Mesothelial cell of epicardium (in vitro differentiated cells): ENCODE measurements around the gene SEPTIN5. TPM values are rescaled to one million over a fixed set of nuclear protein-coding genes. Genes with fewer than 3 reads are reported as not detected.

Experiments used
- DNase-seq, 2 experiments: peaks; one replicate each; pipeline ENCODE4 v3.0.0; 2021; ENCODE audit warnings: low spot score in 2 of 2; ENCODE audit not compliant: unreplicated experiment in 2 of 2
- H3K27ac Mint-ChIP-seq: 2 replicates; pipeline ENCODE4 v1.8.0; 2021; ENCODE audit warnings: mixed read lengths
- H3K27me3 Mint-ChIP-seq: 2 replicates; pipeline ENCODE4 v1.8.0; 2021; ENCODE audit warnings: low read depth, mixed read lengths
- H3K36me3 Mint-ChIP-seq: 2 replicates; pipeline ENCODE4 v1.8.0; 2021; ENCODE audit warnings: mixed read lengths
- H3K4me1 Mint-ChIP-seq: 2 replicates; pipeline ENCODE4 v1.8.0; 2021; ENCODE audit warnings: mixed read lengths
- H3K4me3 Mint-ChIP-seq: 2 replicates; pipeline ENCODE4 v1.8.0; 2021; ENCODE audit warnings: mild to moderate bottlenecking, moderate library complexity, mixed read lengths
- H3K9me3 Mint-ChIP-seq: 2 replicates; pipeline ENCODE4 v1.8.0; 2021; ENCODE audit warnings: mixed read lengths
- CTCF ChIP-seq: fragments of 200-600 bp; sonication (generic); IDR thresholded peaks from one replicate; pipeline ENCODE4 v1.5.0; 2021; ENCODE audit warnings: antibody characterized with exemption; ENCODE audit not compliant: unreplicated experiment
- total RNA-seq: library from RNA; stranded (reverse); gene quantifications from 3 replicates; pipeline ENCODE4 v1.2.1, GENCODE V29; 2021

The SEPTIN5 gene
- total RNA-seq, 1 donor from 2014 or later, result 42.1 TPM

- no peak for DNase-seq
- no peaks in the 10 kb centered on the region for H3K36me3 Mint-ChIP-seq
- peaks cover 12% of the 10 kb centered on the region for H3K4me1 Mint-ChIP-seq
- no peak for TF ChIP-seq CTCF
- H3K27me3 Mint-ChIP-seq, result peaks cover 20% of the 10 kb centered on the region
- H3K4me3 Mint-ChIP-seq, result no peak overlapping the region
- peaks cover 13% of the 10 kb centered on the region for H3K9me3 Mint-ChIP-seq
- H3K27ac Mint-ChIP-seq, result no peak overlapping the region
These were observed 26.6 kb upstream of the SEPTIN5 start for GRCh38 chr22:19687561-19688300.

DNA sequence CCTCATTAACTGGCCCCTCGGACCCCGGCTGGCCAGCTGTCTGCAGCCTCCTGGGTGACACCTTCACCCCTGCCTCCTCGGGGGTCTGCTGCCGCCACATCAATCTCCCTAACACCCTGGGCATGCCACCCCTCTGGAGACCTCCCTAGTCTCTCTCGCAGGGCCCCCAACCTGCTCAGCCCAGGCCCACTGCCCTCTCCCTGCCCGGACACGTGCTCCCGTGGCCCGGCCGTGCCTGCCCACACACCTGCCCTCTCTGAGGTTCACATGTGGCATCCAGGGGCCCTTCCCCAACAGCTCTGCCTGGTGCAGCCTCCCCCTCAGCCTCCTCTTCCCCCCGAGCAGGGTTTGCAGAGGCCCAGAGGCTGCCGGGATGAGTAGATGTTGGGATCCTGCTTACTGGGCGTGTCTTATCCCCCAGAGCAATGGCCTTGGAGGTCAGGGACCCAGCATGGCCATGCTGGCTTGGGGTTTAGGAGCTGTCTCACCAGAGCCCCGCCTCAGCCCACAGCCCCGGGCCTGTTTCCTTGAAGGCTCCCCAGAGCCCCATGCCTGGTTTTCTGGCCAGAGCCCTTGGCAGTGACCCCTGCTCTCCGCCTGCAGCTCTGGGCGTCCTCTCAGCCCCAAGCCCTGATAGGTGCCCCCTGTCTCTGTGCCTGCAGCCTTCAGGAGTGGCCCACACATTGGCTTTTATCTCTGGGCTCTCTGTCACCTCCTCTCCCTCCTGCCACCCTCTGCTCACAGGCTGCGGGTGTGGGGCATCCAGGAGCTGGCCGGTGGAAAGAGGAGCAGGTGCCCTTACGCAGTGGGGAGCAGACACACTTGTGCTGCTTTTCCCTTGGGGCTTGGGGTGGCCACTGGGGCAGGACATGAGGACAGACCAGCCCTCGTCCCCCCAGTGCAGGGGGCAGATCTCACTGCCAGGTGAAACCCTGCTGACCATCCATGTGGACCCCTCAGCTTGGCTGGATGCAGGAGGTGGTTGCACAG, 25.7 kb upstream of the SEPTIN5 start:
- H3K9me3 Mint-ChIP-seq, result peaks cover 11% of the 10 kb centered on the region
- H3K36me3 Mint-ChIP-seq, result no peaks in the 10 kb centered on the region
- H3K27ac Mint-ChIP-seq, result no peak overlapping the region
- DNase-seq, result no peak
- no peak for TF ChIP-seq CTCF
- H3K4me3 Mint-ChIP-seq, result no peak overlapping the region
- H3K27me3 Mint-ChIP-seq, result peaks cover 17% of the 10 kb centered on the region
- H3K4me1 Mint-ChIP-seq, result peaks cover 12% of the 10 kb centered on the region

- H3K36me3 Mint-ChIP-seq, result no peaks in the 10 kb centered on the region
- H3K27me3 Mint-ChIP-seq, result peaks cover 10% of the 10 kb centered on the region
These were observed 24.9 kb upstream of the SEPTIN5 start for GRCh38 chr22:19689408-19689807.

DNA sequence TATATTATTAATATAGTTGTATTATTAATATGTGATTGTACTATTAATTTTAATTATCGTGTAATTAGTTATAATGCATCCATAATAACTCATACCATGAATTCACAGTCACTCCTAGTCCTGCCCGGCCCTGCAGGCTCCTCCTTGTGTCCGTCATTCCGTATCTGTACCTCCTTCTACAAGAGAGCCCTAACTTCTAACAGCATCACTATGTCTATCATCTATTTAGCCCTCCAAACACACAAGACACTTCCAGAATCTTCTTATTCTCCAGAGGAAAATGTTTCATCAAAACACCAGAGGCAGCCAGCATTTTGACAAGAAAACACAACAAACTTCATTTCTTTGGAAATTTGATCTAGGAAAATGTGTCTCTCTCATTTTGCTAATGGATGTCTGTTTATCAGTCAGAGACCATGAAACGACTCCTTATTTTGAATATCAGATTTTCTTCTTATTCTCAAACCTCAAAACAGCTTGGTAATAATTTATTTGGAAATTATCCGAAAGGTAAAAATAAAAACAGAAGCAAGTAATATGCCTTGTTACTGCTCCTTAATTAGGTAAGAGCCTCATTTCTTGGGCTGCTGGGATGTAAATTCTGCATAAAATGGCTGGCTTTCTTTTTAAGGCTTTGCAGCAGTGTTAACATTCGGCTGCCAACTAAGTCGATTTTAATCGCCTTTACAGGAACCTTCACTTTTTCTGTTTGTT, 23.1 kb upstream of the SEPTIN5 start:
- peaks cover 2% of the 10 kb centered on the region for H3K9me3 Mint-ChIP-seq
- H3K27ac Mint-ChIP-seq, result no peak overlapping the region
- no peak for TF ChIP-seq CTCF
- peaks cover 7% of the 10 kb centered on the region for H3K27me3 Mint-ChIP-seq
- H3K4me1 Mint-ChIP-seq, result peaks cover 12% of the 10 kb centered on the region
- no peak for DNase-seq
- H3K36me3 Mint-ChIP-seq, result no peaks in the 10 kb centered on the region
- H3K4me3 Mint-ChIP-seq, result peak overlapping the region; percentile 56

More at GRCh38 chr22:19689408-19689807, 24.9 kb upstream of the SEPTIN5 start:
- Mint-ChIP-seq H3K9me3 (peaks cover 4% of the 10 kb centered on the region), H3K27ac (no peak overlapping the region), H3K4me3 (no peak overlapping the region), H3K4me1 (peaks cover 12% of the 10 kb centered on the region)
- DNase-seq, result no peak
- TF ChIP-seq CTCF, result no peak

DNA sequence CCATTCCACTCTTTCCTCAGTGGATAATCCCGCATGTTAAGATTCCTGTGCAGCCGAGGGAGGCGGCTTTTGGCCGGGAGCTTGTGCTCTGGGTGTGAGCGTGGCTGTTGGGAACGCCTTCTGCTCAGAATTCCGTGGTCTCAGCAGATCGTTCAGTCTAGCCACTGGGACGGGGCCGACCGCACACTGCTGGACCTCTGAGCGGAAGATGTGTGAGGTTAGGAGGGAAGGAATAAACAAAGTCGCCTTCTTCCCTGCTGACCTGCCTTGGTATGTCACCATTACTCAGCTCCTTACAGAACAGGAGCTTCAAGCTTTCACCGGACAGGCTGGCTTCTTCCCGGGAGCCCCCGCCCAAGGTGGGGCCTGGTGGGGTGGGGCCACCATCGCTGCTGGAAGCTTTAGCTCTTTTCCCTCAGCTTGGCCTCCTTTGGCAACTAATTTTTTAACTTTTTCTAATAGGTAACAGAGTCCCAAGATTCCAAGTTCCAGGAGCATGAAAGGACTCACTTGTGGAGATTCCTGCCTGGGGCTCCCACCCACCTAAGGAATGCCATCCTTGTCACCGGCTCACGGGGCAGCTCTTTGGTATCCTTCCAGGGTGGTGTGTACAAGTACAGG, 22.5 kb upstream of the SEPTIN5 start:
- Mint-ChIP-seq H3K27me3 (peaks cover 4% of the 10 kb centered on the region), H3K27ac (peak overlapping the region; percentile 75), H3K4me3 (peak overlapping the region; percentile 56), H3K4me1 (peaks cover 12% of the 10 kb centered on the region), H3K9me3 (no peaks in the 10 kb centered on the region), H3K36me3 (no peaks in the 10 kb centered on the region)
- no peak for DNase-seq
- TF ChIP-seq CTCF, result no peak
